ENCODE results near the gene OR6C2. TPM values are rescaled to one million over a fixed set of nuclear protein-coding genes. Genes with fewer than 3 reads are reported as not detected.
"Not testable (repeated sequence)": the region's sequence is repeated elsewhere in the genome, so short reads cannot be mapped to it uniquely, and the experiment has no call there.

The OR6C2 gene
- total RNA-seq (2014; rRNA removed) = not detected in 2 replicates
- polyA plus RNA-seq (2012) = not detected

- no peak for DNase-seq (ENCODE audit: low read depth)
These were observed at the start of gene OR6C2 for GRCh38 chr12:55443776-55444175. OR6C2 (plus strand) TSS chr12:55444076; CDS start chr12:55452214, 8,138 bp downstream.

DNA sequence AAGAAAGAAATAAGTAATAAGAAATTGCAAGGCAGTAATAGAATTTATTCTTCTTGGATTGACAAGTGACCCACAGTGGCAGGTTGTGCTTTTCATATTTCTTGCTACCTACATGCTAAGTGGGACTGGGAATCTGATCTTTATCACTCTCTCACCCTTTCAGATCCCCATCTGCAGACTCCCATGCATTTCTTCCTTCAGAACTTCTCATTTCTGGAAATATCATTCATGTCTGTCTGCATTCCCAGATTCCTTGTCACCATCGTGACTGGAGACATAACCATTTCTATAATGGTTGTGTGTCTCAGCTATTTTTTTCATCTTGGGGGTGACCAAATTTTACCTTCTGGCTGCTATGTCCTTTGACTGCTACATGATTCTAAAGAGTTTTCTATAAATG lies 47.5 kb upstream of the OR6C2 start:
- DNase-seq (ENCODE audit: low read depth) = no peak

GRCh38 chr12:55400229-55400628 lies 43.6 kb upstream of the OR6C2 start, which contains the start of gene OR6C65:
OR6C65 (plus strand) TSS chr12:55400529; CDS start chr12:55400529, 0 bp downstream.
- DNase-seq (ENCODE audit: low read depth) = no peak

DNA sequence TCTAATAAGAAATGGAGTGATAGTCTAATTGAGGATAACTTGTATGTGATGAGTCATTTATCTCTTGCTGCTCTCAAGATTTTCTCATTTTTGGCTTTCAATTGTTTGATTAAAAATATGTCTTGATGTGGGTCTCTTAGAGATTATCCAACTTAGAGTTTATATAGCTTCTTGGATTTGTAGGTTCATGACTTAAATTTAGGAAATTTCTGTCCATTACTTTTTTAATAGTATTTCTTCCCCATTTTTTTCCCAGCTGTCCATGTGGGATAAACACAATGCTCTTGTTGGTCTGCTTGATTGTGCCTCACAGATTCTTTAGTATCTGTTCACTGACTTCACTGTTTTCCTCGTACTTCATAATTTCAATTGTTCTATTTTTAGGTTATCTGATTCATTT lies 36.0 kb upstream of the OR6C2 start:
- no peak for DNase-seq (ENCODE audit: low read depth)

DNA sequence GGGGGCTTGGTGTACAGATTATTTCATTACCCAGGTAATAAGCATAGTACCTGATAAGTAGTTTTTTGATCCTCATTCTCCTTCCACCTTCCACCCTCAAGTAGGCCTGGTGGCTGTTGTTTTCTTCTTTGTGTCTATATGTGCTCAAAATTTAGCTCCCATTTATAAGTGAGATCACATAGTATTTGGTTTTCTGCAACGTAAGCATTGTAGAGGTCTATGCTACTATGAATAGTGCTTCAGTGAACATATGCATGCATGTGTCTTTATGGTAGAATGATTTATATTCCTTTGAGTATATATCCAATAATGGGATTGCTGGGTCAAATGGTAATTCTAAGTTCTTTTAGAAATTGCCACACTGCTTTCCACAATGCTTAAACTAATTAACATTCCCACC lies 34.7 kb upstream of the OR6C2 start:
- not testable (repeated sequence) for DNase-seq (ENCODE audit: low read depth)

DNA sequence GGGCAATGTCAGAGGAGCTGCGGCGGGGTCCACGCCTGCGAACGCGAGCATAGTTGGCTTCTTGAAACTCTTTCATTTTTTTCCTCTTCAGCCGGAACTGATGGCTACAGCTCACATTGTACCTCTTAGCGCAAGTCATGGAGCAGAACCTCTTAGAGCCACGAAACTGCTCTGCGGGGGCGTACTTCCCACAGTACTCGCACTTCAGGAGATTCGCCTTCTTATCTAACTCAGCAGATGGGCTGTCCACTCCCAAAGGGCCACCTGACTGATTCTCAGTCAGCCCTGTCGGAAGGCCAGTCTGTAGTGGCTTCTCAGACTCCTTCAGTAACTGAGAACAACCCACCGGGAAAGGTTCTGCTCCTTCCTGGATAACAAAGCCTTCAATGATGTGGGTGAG lies 31.7 kb upstream of the OR6C2 start:
- not testable (repeated sequence) for DNase-seq (ENCODE audit: low read depth)

- not testable (repeated sequence) for DNase-seq (ENCODE audit: low read depth)
These were observed 30.1 kb upstream of the OR6C2 start for GRCh38 chr12:55413498-55414388.

- DNase-seq (ENCODE audit: low read depth) = not testable (repeated sequence)
These were observed 29.5 kb upstream of the OR6C2 start for GRCh38 chr12:55414396-55414823.

GRCh38 chr12:55414889-55415288 lies 29.0 kb upstream of the OR6C2 start:
- not testable (repeated sequence) for DNase-seq (ENCODE audit: low read depth)

DNA sequence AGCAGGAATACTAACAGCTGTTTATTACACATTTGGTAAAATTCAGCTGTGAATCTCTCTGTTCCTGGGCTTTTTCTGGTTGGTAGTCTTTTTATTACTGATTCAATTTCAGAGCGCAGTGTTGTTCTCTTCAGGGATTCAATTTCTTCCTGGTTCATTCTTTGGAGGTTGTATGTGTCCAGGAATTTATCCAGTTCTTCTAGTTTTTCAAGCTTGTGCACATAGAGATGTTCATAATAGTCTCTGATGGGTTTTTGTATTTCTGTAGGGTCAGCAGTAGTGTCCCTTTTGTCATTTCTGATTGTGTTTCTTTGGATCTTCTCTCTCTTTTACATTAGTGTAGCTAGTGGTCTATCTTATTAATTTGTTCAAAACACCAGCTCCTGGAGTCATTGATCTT lies 26.9 kb upstream of the OR6C2 start:
- DNase-seq (ENCODE audit: low read depth) = no peak

DNA sequence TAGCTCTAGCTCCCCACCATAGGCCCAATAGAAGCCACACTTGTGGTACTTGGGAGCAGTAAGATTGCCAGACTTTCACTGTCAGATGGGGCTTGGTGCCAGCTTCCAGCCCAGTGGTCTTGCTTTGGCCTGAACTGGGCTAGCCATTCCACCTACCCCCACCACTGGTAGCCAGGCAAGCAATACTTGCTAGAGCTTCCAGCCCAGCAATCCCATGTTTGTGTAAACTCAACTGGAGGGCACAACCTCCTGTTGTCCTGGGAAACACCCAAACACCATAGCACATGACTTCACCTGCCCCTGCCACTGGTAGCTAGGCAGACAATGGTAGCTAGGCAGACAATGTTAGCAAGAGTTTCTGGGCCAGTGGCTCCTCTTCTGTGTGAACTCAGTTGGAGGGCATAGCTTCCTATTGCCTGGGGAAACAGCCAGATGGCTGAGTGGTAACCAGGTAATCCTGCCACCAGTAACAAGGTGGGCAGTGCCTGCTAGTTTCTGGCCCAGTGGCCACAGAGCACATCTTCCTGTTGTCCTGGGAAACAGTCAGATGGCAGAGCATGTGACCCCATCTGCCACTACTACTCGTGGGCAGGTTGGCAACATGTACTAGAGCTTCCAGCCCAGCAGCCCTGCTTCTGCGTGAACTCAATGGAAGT lies 23.4 kb upstream of the OR6C2 start:
- DNase-seq (ENCODE audit: low read depth) = no peak

DNA sequence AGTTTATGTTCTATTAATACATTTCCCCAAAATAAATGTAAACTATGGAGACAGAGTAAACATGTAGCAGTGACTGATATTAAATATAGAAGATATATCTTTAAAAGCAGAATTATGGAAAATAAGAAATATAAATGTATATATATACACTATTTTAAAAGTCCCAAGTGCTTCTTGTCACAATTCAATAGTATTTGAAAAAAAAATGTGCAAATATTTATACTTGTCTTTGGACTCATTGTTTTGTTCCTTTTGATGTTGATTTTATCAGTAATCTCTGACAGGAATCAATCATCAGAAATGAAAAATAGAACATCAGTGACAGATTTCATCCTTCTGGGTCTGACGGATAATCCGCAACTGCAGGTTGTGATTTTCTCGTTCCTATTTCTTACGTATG lies 17.9 kb upstream of the OR6C2 start, which contains the start of gene OR6C76:
Gene OR6C76, plus strand, starts transcription at position 301 of the 400 bp plus-strand sequence. Its CDS starts 0 bp downstream, at position 301.
- no peak for DNase-seq (ENCODE audit: low read depth)

GRCh38 chr12:55428331-55429243 lies 15.3 kb upstream of the OR6C2 start:
- DNase-seq (ENCODE audit: low read depth) = no peak

DNA sequence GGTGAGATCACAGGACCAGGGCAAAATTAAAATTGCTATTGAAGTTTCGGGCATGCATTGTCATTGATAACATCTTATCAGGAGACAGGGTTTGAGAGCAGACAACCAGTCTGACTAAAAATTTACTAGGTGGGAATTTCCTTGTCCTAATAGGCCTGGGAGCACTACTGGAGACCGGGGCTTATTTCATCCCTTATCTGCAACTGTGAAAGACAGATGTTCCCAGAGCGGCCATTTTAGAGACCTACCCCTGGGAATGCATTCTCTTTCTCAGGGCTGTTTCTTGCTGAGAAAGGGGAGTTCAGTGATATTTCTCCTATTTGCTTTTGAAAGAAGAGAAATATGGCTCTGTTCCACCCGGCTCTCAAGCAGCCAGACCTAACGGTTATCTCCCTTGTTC lies 2.6 kb upstream of the OR6C2 start:
- DNase-seq (ENCODE audit: low read depth) = not testable (repeated sequence)

DNA sequence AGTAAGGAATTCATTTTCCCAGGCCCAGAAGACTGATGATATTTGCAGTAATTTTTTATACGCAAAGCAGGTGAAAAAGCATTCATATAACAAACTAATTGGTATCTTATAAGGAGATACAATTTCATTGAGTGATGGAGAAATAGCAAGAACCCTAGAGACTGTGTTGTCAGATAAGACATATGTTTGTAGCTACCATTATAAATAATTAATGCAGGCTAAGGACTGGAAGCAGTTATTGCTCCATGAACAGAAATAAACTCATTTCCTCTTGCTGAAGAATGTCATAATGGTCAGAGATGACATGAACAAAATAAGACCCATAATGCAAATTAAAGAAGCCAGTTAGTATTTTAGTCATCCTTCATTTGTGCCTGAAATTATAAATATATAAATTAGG lies 1.5 kb downstream of the OR6C2 start:
- no peak for DNase-seq (ENCODE audit: low read depth)

DNA sequence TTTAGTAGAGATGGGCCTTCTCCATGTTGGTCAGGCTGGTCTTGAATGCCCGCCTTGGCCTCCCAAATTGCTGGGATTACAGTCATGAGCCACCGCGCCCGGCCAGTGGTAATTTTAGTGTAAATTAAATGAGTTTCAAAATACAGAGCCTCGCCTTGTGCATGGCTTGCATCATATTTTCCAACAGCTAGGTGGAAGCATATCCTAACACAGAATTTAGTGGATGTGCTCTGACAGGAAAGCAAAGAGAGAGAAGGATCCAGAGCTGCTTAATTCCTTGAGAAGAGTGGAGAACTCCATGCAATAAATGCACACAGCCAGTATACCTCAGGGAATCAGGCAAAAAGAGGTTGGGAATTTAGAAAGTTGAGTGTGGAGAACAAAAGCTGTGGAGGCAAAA lies 2.5 kb downstream of the OR6C2 start:
- no peak for DNase-seq (ENCODE audit: low read depth)

DNA sequence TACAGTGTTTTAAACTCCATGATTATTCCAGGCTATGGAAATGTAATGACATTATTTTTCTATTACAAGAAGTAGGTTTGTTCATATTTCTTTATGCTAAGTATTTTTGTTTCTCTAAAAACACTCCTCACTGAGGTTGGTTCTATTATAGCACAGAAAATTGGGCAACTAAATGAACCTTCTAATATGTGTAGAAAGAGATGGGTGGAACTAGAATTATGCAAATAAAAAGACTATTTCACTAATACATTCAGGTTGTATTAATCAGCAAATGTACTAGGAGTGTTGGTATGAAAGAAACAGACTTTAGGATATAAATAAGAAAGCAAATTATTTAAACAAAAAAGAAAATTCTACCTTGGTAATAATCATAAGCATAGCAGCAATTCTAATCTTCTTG lies 4.9 kb downstream of the OR6C2 start:
- no peak for DNase-seq (ENCODE audit: low read depth)

DNA sequence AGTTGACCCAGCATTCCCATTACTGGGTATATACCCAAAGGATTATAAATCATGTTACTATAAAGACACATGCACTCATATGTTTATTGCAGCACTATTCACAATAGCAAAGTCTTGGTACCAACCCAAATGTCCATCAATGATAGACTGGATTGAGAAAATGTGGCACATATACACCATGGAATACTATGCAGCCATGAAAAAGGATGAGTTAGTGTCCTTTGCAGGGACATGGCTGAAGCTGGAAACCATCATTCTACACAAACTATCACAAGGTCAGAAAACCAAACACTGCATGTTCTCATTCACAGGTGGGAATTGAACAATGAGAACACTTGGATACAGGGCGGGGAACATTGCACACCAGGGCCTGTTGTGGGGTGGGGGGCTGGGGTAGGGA lies 21.1 kb downstream of the OR6C2 start:
- DNase-seq (ENCODE audit: low read depth) = not testable (repeated sequence)

GRCh38 chr12:55467836-55468235 lies 24.0 kb downstream of the OR6C2 start:
- no peak for DNase-seq (ENCODE audit: low read depth)

GRCh38 chr12:55469291-55469690 lies 25.4 kb downstream of the OR6C2 start:
- DNase-seq (ENCODE audit: low read depth) = no peak

DNA sequence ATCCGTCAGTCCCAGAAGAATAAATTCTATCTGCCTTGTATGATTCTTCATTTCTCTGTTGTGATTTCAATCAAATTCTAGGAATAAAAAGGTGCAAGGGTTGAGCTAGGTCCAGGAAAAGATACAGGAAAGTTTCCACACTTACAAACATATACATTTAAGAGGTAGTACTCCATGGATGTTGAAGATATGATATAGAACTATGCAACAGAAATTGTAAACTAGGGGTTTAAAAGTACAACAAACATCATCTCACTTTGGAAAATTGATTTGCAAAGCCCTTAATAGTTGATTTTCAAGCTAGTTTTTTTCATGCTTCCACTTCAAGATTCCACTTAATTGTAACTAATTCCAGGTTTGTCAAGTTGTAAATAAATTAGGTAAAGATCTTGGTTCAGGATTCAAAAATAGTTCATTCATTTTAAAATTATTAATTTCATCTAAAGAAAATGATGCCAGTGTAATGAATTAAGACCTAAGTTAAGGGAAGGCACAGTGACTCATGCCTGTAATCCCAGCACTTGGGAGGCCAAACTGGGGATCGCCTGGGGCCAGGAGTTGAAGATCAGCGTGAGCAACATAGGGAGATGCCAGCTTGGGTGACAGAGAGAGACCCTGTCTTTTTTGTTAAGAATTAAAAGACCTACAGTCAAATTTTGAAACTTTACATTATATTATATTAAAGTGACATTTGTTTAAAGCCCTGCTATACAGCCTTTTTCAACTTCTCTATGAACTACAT lies 26.4 kb downstream of the OR6C2 start, which contains the start of gene OR6C70:
Gene OR6C70, minus strand, starts transcription at position 51 of the 742 bp plus-strand sequence. Its CDS starts 0 bp downstream, at position 51.
- DNase-seq (ENCODE audit: low read depth) = no peak

Data from LHCN-M2 (cell line).